Ectodermal cell (in vitro differentiated cells): ENCODE results near the gene RPA3.

ENCODE experiments used
- H3K27ac ChIP-seq: 2 replicates; pipeline ENCODE4 v1.7.0; 2013; ENCODE audit warnings: mild to moderate bottlenecking, low read depth, low read length; ENCODE audit not compliant: insufficient read depth, poor library complexity, severe bottlenecking
- H3K27me3 ChIP-seq: 2 replicates; pipeline ENCODE4 v1.7.0; 2013; ENCODE audit warnings: mild to moderate bottlenecking, low read length; ENCODE audit not compliant: insufficient read depth, control insufficient read depth, poor library complexity, severe bottlenecking
- H3K36me3 ChIP-seq: one replicate; pipeline ENCODE4 v1.7.0; 2013; ENCODE audit warnings: low read length; ENCODE audit not compliant: control insufficient read depth, insufficient read depth
- H3K4me1 ChIP-seq: one replicate; pipeline ENCODE4 v1.7.0; 2013; ENCODE audit warnings: low read length; ENCODE audit not compliant: control insufficient read depth, insufficient read depth
- H3K4me3 ChIP-seq: 2 replicates; pipeline ENCODE4 v1.7.0; 2013; ENCODE audit warnings: low read depth, low read length, control low read depth; ENCODE audit not compliant: insufficient read depth
- H3K9me3 ChIP-seq: 2 replicates; pipeline ENCODE4 v1.7.0; 2013; ENCODE audit warnings: mild to moderate bottlenecking, low read length, moderate library complexity; ENCODE audit not compliant: control insufficient read depth
- WGBS, 2 experiments: methylation state at CpG; one replicate each; pipeline ENCODE4 v1.1.7; 2013; ENCODE audit warnings: missing lambda C conversion rate in 2 of 2; 5-methylcytosine and 5-hydroxymethylcytosine counted together

Gene RPA3

DNA sequence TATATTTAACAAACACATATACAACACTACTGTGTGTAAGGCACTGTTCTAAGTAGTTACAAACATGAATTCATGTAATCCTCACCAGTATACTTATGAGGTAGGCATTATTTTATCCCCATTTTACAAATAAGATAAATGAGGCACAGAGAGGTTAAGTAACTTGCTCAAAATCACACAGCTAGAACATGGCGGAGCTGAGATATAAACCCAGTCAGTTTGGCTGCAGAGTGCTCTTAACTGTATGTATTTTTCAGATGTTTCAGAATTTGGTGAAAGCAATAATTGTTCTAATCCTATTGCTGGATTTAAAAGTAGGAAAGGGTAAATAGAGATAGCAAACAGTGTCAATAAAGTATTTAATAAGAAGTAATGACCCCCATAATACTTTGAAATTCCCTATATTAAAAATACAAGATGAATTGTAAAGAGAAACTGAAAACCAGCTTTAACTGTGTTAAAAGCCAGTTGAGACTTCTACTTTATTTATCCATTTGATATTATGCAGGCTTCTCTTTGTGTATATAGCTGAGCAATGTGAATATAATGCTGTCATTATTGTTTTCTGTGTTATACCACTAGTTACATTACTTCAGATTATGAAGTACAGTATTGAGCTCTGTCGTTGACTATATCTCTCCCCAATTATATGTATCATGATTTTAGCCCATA is 32.3 kb upstream of the RPA3 start:
- no peaks in the 10 kb centered on the region for H3K36me3 ChIP-seq
- H3K27ac ChIP-seq, result no peak overlapping the region
- H3K27me3 ChIP-seq, result no peaks in the 10 kb centered on the region
- H3K4me1 ChIP-seq, result no peaks in the 10 kb centered on the region
- WGBS, 2 experiments, result 92% methylated on average over 1 of the region's 2 CpGs
- no peaks in the 10 kb centered on the region for H3K9me3 ChIP-seq
- no peak overlapping the region for H3K4me3 ChIP-seq

DNA sequence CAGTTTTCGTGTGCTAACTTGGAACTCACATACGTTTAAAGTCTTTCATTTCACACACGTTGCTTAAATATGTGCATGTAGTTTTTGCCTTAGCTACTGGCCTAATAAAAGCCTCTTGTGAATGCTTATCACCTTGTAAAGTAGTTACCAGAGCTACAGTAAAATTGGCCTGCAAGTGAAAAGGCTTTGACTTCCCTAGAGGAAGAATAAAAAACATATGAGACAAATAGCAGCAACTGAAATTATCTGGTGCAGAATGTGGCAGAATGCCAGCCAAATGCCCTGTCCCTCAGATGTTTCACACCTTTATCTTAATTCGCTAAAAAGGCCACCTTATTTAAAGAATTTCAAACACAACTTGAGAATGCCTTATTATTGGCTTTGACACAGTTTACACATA is 28.1 kb upstream of the RPA3 start:
- H3K9me3 ChIP-seq, result no peaks in the 10 kb centered on the region
- H3K4me1 ChIP-seq, result no peaks in the 10 kb centered on the region
- WGBS, 2 experiments, result 95 to 96% methylated on average over 4 of the region's 4 CpGs
- H3K27me3 ChIP-seq, result no peaks in the 10 kb centered on the region
- H3K27ac ChIP-seq, result no peak overlapping the region
- no peak overlapping the region for H3K4me3 ChIP-seq
- no peaks in the 10 kb centered on the region for H3K36me3 ChIP-seq

DNA sequence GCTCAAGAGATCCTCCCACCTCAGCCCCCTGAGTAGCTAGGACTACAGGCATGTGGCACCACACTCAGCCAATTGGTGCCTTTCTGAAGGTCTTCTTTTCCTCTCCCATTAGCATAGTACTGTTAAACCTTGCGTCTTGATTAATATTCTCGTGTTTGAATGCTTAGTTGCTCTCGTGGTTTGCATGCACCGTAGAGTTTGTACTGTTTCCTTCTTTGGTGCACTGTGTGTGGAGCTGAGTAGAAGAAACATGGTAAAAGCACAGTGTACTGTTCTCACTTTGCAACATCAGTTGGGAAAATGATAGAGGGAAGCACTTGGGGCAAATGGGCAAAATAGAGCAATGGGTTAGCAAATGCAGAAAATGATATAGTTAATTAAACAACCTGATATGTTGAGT is 27.6 kb upstream of the RPA3 start:
- Histone ChIP-seq H3K27ac (no peak overlapping the region), H3K27me3 (no peaks in the 10 kb centered on the region), H3K36me3 (no peaks in the 10 kb centered on the region), H3K4me1 (no peaks in the 10 kb centered on the region), H3K9me3 (no peaks in the 10 kb centered on the region), H3K4me3 (no peak overlapping the region)
- 92 to 96% methylated on average over 4 of the region's 4 CpGs for WGBS, 2 experiments

DNA sequence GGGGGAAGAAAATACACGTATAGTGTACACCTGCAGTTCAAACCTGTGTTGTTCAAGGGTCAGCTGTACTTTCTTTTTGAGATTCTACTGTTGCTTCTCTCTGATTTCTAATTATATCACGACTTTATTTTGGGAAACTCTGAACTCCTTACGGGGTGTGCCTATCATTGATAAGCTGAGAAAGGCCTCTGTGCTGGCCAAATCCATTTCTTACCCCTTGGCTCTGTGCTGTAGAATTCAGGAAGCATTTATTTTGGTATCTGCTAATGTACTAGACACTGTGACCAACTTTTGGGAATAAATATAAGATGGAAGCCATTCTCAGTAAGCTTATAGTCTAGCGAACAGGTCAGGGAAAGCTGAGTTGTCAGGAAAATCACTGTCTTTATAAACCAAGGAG is 26.9 kb upstream of the RPA3 start:
- no peak overlapping the region for H3K4me3 ChIP-seq
- no peaks in the 10 kb centered on the region for H3K36me3 ChIP-seq
- no peak overlapping the region for H3K27ac ChIP-seq
- 94 to 98% methylated on average over 4 of the region's 4 CpGs for WGBS, 2 experiments
- no peaks in the 10 kb centered on the region for H3K4me1 ChIP-seq
- no peaks in the 10 kb centered on the region for H3K9me3 ChIP-seq
- no peaks in the 10 kb centered on the region for H3K27me3 ChIP-seq

DNA sequence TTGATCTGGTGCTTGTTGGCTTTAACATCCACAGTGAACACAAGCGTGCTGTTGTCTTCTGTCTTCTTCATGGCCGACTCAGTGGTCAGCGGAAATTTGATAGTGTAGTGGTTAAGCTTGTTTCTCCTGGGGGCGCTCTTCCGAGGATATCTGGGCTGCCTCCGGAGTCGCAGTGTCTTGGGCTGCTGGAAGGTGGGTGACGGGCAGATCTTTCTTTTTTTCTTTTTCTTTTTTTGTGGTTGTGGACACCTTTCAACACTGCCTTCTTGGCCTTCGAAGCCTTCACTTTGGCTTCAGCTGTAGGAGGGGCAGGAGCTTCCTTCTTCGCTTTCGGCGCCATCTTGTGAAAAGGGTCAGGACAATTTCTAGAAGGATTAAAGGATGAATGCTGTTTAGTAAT is 23.8 kb upstream of the RPA3 start:
- H3K27ac ChIP-seq, result no peak overlapping the region
- H3K4me3 ChIP-seq, result no peak overlapping the region
- no peaks in the 10 kb centered on the region for H3K27me3 ChIP-seq
- WGBS, 2 experiments, result 95 to 98% methylated on average over 12 of the region's 12 CpGs
- peaks cover 11% of the 10 kb centered on the region for H3K4me1 ChIP-seq
- no peaks in the 10 kb centered on the region for H3K36me3 ChIP-seq
- H3K9me3 ChIP-seq, result no peaks in the 10 kb centered on the region

DNA sequence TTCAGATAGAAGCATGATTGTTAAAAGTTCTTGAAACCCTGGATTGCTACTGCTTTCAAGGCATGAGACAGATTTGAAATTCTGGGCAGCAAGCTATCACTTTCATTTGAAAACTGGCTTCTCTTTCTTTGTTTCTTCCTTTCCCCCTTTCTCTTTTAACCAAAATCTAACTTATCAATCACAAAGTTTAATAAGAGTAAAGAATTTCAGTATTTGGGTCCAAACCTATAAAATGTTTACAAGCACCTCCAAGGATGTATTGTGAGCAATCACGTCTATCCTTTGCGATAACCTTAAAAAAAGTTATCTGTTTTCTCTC is 21.6 kb upstream of the RPA3 start:
- Histone ChIP-seq H3K4me1 (peaks cover 20% of the 10 kb centered on the region), H3K4me3 (no peak overlapping the region), H3K27me3 (no peaks in the 10 kb centered on the region), H3K36me3 (no peaks in the 10 kb centered on the region), H3K27ac (no peak overlapping the region), H3K9me3 (no peaks in the 10 kb centered on the region)
- 94 to 98% methylated on average over 2 of the region's 2 CpGs for WGBS, 2 experiments

DNA sequence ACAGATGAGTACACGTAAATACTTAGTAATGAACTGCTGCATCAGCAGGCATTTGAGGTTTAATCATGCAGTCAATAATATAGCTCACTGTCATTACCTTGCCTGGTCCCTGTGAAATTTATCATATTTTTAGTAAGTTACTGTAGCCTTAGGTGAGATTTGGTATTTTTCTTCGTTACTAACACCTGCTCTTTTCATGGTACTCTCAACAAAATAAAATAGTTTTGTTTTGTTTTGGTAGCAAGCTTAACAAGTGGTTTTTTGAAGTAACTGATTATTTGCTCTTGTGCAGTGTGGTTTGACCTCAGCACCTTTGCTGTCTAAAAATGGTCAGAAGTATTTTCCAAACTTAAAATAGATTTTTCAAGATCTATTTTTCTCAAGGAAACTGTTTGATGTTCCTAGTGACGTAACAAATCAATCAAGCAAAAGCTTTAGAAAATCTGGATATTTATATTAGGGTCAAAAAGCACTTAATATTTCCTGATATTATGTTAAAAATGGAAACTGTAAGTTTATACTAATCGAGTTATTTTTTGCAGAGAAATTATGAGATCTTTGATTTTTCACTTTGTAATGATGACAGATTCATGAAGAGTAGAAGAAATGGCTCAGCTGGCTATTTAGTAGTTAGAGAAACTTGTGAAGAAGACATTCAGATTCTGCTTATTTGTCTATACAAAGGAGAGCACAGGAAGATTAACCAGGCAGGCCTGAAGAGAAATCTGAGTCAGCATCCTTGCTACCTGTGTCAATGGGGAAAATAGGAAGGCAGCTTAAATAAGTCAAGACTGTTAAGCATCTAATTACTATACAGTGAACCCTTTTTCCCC is 21.0 kb upstream of the RPA3 start:
- H3K27ac ChIP-seq, result no peak overlapping the region
- no peaks in the 10 kb centered on the region for H3K27me3 ChIP-seq
- 92 to 98% methylated on average over 2 to 4 of the region's 4 CpGs for WGBS, 2 experiments
- H3K4me1 ChIP-seq, result peaks cover 20% of the 10 kb centered on the region
- no peaks in the 10 kb centered on the region for H3K9me3 ChIP-seq
- no peak overlapping the region for H3K4me3 ChIP-seq
- H3K36me3 ChIP-seq, result no peaks in the 10 kb centered on the region

DNA sequence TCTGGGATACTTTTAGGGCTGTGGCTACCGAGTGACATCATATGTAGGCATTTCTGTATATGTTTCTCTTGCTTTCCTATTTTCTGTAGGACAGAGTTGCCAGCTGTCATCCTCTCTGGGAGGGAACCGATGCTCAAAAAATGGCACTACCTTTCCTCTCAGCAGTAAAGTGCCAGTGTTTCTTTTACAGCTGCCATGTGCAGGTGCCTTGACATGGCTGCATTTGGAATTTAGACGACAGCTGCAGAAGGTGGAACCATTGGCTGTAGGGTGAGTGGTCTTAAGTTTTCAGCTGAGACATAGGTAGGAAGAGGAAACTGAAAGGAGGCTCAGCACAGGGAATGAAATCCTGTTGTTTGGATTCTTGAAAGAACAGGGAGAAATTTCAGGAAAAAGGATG is 20.2 kb upstream of the RPA3 start:
- WGBS, 2 experiments, result 91 to 95% methylated on average over 3 of the region's 3 CpGs
- no peaks in the 10 kb centered on the region for H3K9me3 ChIP-seq
- no peak overlapping the region for H3K4me3 ChIP-seq
- H3K27ac ChIP-seq, result no peak overlapping the region
- no peaks in the 10 kb centered on the region for H3K27me3 ChIP-seq
- H3K4me1 ChIP-seq, result peaks cover 20% of the 10 kb centered on the region
- no peaks in the 10 kb centered on the region for H3K36me3 ChIP-seq

DNA sequence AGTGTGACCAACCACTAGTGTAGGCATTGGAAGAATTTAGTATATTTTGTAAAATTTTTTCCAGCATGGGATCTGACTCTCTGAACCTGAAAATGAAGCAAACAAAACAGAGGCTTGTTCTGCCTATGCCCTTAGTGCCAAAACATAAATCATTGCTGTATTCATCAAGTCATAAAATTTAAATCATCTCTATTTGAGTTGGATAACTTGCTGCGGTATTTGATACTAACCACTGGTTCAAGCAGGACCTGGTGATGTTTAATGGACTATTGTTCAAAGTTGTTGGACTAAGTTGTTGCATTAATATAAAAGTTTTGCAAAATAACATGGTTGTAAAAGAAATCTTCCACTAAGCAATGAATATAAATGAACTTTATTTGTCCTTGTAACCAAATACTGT is 19.8 kb upstream of the RPA3 start:
- no peaks in the 10 kb centered on the region for H3K27me3 ChIP-seq
- H3K36me3 ChIP-seq, result no peaks in the 10 kb centered on the region
- 80 to 93% methylated on average over 1 of the region's 1 CpG for WGBS, 2 experiments
- no peak overlapping the region for H3K27ac ChIP-seq
- H3K4me3 ChIP-seq, result no peak overlapping the region
- H3K4me1 ChIP-seq, result peaks cover 20% of the 10 kb centered on the region
- H3K9me3 ChIP-seq, result no peaks in the 10 kb centered on the region

DNA sequence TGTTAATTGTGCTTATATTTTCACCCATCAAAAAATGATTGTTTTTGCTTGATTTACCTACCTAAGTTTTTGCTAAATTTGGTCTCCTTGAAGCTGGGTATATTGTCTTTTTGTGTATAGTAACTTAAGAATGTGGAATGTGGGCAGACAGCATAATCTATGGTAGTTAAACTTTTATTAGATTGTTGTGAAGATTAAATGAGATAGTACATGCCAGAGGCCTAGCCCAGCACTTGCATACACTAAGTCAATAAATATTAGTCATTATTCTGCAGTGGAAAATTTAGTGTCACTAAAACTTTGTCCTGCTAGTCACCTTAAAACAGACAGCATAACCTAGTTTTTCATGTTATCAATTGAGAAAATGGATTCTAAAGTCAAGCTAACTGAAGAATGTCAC is 19.3 kb upstream of the RPA3 start:
- no peak overlapping the region for H3K27ac ChIP-seq
- no peak overlapping the region for H3K4me3 ChIP-seq
- H3K27me3 ChIP-seq, result no peaks in the 10 kb centered on the region
- no peaks in the 10 kb centered on the region for H3K9me3 ChIP-seq
- peaks cover 20% of the 10 kb centered on the region for H3K4me1 ChIP-seq
- H3K36me3 ChIP-seq, result no peaks in the 10 kb centered on the region
